A673 (cell line): ENCODE data around the gene OR4C12. TPM values are rescaled to one million over a fixed set of nuclear protein-coding genes. Genes with fewer than 3 reads are reported as not detected.
"Not testable (repeated sequence)": the region's sequence is repeated elsewhere in the genome, so short reads cannot be mapped to it uniquely, and the experiment has no call there.

Experiments
- BruUV-seq: library from RNA; stranded (reverse); fragments of 400-500 nt; replicated peaks from 2 replicates; lab custom pipeline; 2021; lab: Mats Ljungman, UMichigan
- CTCF ChIA-PET: fragments of 300-600 bp; sonication (Branson Sonifier 250); formaldehyde crosslinking; loops from one replicate; lab custom pipeline; 2022; ENCODE audit warnings: antibody characterized with exemption; lab: Charles Lee
- POLR2A ChIA-PET: fragments of 300-600 bp; sonication (Branson Sonifier 250); formaldehyde crosslinking; loops from one replicate; lab custom pipeline; 2022; ENCODE audit warnings: antibody characterized with exemption; ENCODE audit not compliant: low non-redundant PET; lab: Charles Lee
- DNase-seq: peaks from one replicate; pipeline ENCODE4 v3.0.0-alpha.2; 2015; ENCODE audit warnings: low spot score
- H3K27ac ChIP-seq: fragments of 200-600 bp; sonication (generic); 2 replicates; pipeline ENCODE4 v1.5.1; 2016; ENCODE audit warnings: mixed run types, low read depth, mild to moderate bottlenecking, mixed read lengths, antibody characterized with exemption, low read length; ENCODE audit not compliant: poor library complexity, severe bottlenecking
- H3K27me3 ChIP-seq: fragments of 200-600 bp; sonication (generic); replicated peaks from 2 replicates; pipeline ENCODE4 v1.6.1; 2017; ENCODE audit warnings: mixed run types, low read depth, mild to moderate bottlenecking, mixed read lengths, antibody characterized with exemption, low read length; ENCODE audit not compliant: insufficient read depth, poor library complexity
- H3K36me3 ChIP-seq: fragments of 200-600 bp; sonication (generic); 2 replicates; pipeline ENCODE4 v1.6.1; 2016; ENCODE audit warnings: mixed run types, mild to moderate bottlenecking, mixed read lengths, antibody characterized with exemption, low read length; ENCODE audit not compliant: insufficient read depth, poor library complexity, severe bottlenecking
- H3K4me1 ChIP-seq: fragments of 200-600 bp; sonication (generic); 2 replicates; pipeline ENCODE4 v1.6.1; 2017; ENCODE audit warnings: mixed run types, mild to moderate bottlenecking, mixed read lengths, antibody characterized with exemption, low read length; ENCODE audit not compliant: insufficient read depth, poor library complexity, severe bottlenecking
- H3K4me3 ChIP-seq: fragments of 200-600 bp; sonication (generic); 2 replicates; pipeline ENCODE4 v1.5.1; 2016; ENCODE audit warnings: low read depth, mixed run types, mild to moderate bottlenecking, mixed read lengths, low read length; ENCODE audit not compliant: poor library complexity, severe bottlenecking
- H3K9me3 ChIP-seq: fragments of 200-600 bp; sonication (generic); 2 replicates; pipeline ENCODE4 v1.6.1; 2016; ENCODE audit warnings: mixed run types, low read depth, mild to moderate bottlenecking, mixed read lengths, antibody characterized with exemption, low read length; ENCODE audit not compliant: poor library complexity, severe bottlenecking
- CTCF ChIP-seq: fragments of 300-800, 200-600 bp; sonication (generic); conservative IDR thresholded peaks from 2 replicates; pipeline ENCODE4 v1.5.1; 2017; ENCODE audit warnings: low read depth, mild to moderate bottlenecking, antibody characterized with exemption, low read length, moderate library complexity, mixed read lengths
- EZH2 ChIP-seq: fragments of 200-600 bp; sonication (generic); IDR thresholded peaks from 2 replicates; pipeline ENCODE4 v1.6.1; 2017; ENCODE audit warnings: borderline replicate concordance, low read depth, mild to moderate bottlenecking, mixed read lengths, antibody characterized with exemption, low read length; ENCODE audit not compliant: poor library complexity, severe bottlenecking
- intact Hi-C: fragments of 100-400 bp; cut with micrococcal nuclease; formaldehyde crosslinking; loops from one replicate; pipeline ENCODE4 v1.10.0; 2022; ENCODE audit not compliant: unreplicated experiment
- total RNA-seq: library from RNA; stranded (reverse); gene quantifications from 2 replicates; pipeline ENCODE4 v1.2.3, GENCODE V29; 2021

OR4C12 gene
- total RNA-seq, 1 experiment from 2014 or later: not detected

DNA sequence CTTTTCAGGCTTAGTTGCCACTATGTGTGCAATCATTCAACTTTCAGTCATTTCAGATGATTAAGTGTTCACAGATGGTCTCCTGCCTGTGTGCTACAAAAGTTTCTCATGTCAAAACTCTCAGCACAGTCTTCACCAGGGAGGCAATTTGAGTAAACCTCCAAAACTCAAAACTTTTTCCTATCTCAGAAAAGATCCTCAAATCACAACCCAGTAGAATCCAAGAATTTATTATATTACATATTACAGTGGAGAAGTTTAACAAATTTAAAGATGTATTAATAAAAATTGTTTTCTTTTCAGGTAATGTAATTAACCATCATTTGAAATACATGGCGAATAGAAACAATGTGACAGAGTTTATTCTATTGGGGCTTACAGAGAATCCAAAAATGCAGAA, 30.2 kb downstream of the OR4C12 start, which contains the start of gene OR4C13:
Gene OR4C13, plus strand, starts transcription at position 301 of the 400 bp plus-strand sequence. Its CDS starts 32 bp downstream, at position 333.
- Histone ChIP-seq H3K27me3 (no peaks in the 10 kb centered on the region), H3K4me1 (no peaks in the 10 kb centered on the region), H3K9me3 (peaks cover 36% of the 10 kb centered on the region), H3K27ac (no peak within 1 kb of the TSS), H3K36me3 (no peaks in the 10 kb centered on the region), H3K4me3 (no peak within 1 kb of the TSS)
- no peak for DNase-seq
- CTCF ChIA-PET: no interaction called here
- intact Hi-C loops: no loop called here
- no TSS peak for BruUV-seq
- TF ChIP-seq EZH2 (no peak), CTCF (no peak)
- POLR2A ChIA-PET: no interaction called here

DNA sequence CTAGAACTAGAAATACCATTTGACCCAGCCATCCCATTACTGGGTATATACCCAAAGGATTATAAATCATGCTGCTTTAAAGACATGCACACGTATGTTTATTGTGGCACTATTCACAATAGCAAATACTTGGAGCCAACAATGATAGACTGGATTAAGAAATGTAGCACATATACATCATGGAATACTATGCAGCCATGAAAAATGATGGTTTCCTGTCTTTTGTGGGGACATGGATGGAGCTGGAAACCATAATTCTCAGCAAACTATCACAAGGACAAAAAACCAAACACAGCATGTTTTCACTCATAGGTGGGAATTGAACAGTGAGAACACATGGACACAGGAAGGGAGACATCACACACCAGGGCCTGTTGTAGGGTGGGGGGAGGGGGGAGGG, 33.6 kb downstream of the OR4C12 start:
- CTCF ChIA-PET, H3K36me3 ChIP-seq, H3K4me3 ChIP-seq, H3K27ac ChIP-seq, H3K4me1 ChIP-seq, BruUV-seq, H3K27me3 ChIP-seq, DNase-seq, intact Hi-C loops, POLR2A ChIA-PET: not testable (repeated sequence)
- peaks cover 31% of the 10 kb centered on the region for H3K9me3 ChIP-seq

Other genes with a start within 250 kb of the OR4C12 start
- not detected in 2 replicates for gene OR4C13, start 30.1 kb downstream of the OR4C12 start, total RNA-seq
- gene OR4C45, start 50.3 kb upstream of the OR4C12 start, total RNA-seq: not detected in 2 replicates